ENCODE measurements around the gene MND1.
"Not testable (repeated sequence)": the region's sequence is repeated elsewhere in the genome, so short reads cannot be mapped to it uniquely, and the experiment has no call there.

Gene MND1

GRCh38 chr4:153408932-153409331 is 64.4 kb downstream of the MND1 start:
- no peak for DNase-seq

GRCh38 chr4:153409412-153409811 is 64.9 kb downstream of the MND1 start:
- DNase-seq, result no peak

- no peak for DNase-seq
These were observed 65.5 kb downstream of the MND1 start for GRCh38 chr4:153409924-153410501.

- DNase-seq, result no peak
These were observed 69.4 kb downstream of the MND1 start for GRCh38 chr4:153413842-153414241.

GRCh38 chr4:153416456-153416855 is 72.0 kb downstream of the MND1 start:
- DNase-seq, result not testable (repeated sequence)

- DNase-seq, result no peak
These were observed 73.6 kb downstream of the MND1 start for GRCh38 chr4:153418121-153418520.

- DNase-seq, result no peak
These were observed 74.1 kb downstream of the MND1 start for GRCh38 chr4:153418558-153418957.

- no peak for DNase-seq
These were observed 74.5 kb downstream of the MND1 start for GRCh38 chr4:153419029-153419428.

- no peak for DNase-seq
These were observed 75.3 kb downstream of the MND1 start for GRCh38 chr4:153419673-153420278.

- DNase-seq, result no peak
These were observed 75.9 kb downstream of the MND1 start for GRCh38 chr4:153420361-153420760.

- DNase-seq, result no peak
These were observed 77.5 kb downstream of the MND1 start for GRCh38 chr4:153421941-153422340.

GRCh38 chr4:153426207-153426885 is 81.9 kb downstream of the MND1 start:
- DNase-seq, result no peak

GRCh38 chr4:153427363-153428071 is 83.0 kb downstream of the MND1 start:
- DNase-seq, result no peak

GRCh38 chr4:153428941-153429475 is 84.5 kb downstream of the MND1 start:
- no peak for DNase-seq

- peak; percentile 10 for DNase-seq
These were observed 88.7 kb downstream of the MND1 start for GRCh38 chr4:153432965-153433753.

- DNase-seq, result no peak
These were observed 89.2 kb downstream of the MND1 start for GRCh38 chr4:153433754-153434105.

- no peak for DNase-seq
These were observed 89.7 kb downstream of the MND1 start for GRCh38 chr4:153434190-153434589.

- DNase-seq, result no peak
These were observed 94.6 kb downstream of the MND1 start for GRCh38 chr4:153438916-153439756.

GRCh38 chr4:153439831-153440230 is 95.3 kb downstream of the MND1 start:
- no peak for DNase-seq

- no peak for DNase-seq
These were observed 96.0 kb downstream of the MND1 start for GRCh38 chr4:153440475-153440874.

GRCh38 chr4:153447175-153447905 is 102.9 kb downstream of the MND1 start:
- DNase-seq, result no peak

All from NCI-H1105 treated with DMSO at 0.1 percent for 48 hours (cell line).